K562 (cell line): ENCODE data around the gene PRPSAP1. TPM values are rescaled to one million over a fixed set of nuclear protein-coding genes. Genes with fewer than 3 reads are reported as not detected.

Experiments
- CBFA2T2 ChIP-seq: fragments of 450-650 bp; conservative IDR thresholded peaks from 2 replicates; pipeline ENCODE4 v1.6.1; 2017; ENCODE audit warnings: mild to moderate bottlenecking
- DPF2 ChIP-seq: fragments of 450-650 bp; IDR thresholded peaks from 2 replicates; pipeline ENCODE4 v1.6.1; 2016
- MTA3 ChIP-seq: fragments of 450-650 bp; formaldehyde crosslinking; IDR thresholded peaks from 2 replicates; pipeline ENCODE4 v1.6.1; 2017; ENCODE audit warnings: mild to moderate bottlenecking, borderline replicate concordance
- MYBL2 ChIP-seq, 2 experiments: fragments of 450-650 bp in 1 of 2; sonication (generic) in 1 of 2; formaldehyde crosslinking in 1 of 2; IDR thresholded peaks; 2 replicates each; pipeline versions ENCODE4 v1.6.1 to v1.8.1; 2017 to 2022; ENCODE audit warnings: borderline replicate concordance in 1 of 2, inconsistent platforms in 1 of 2, low read depth in 1 of 2, mild to moderate bottlenecking in 1 of 2, missing genetic modification reagents in 1 of 2, moderate library complexity in 1 of 2
- RBM17 ChIP-seq: fragments of 200-400 bp; formaldehyde crosslinking; IDR thresholded peaks from 2 replicates; pipeline ENCODE4 v1.6.1; 2017; ENCODE audit warnings: low read depth, mild to moderate bottlenecking, low read length, borderline replicate concordance
- RFX5 ChIP-seq: IDR thresholded peaks from 2 replicates; pipeline ENCODE4 v1.6.1; 2011; ENCODE audit warnings: low read depth, mild to moderate bottlenecking, improper control_type of control experiment, low read length
- ZHX1 ChIP-seq: fragments of 150-350 bp; conservative IDR thresholded peaks from 2 replicates; pipeline ENCODE4 v1.6.1; 2014; ENCODE audit warnings: low read length
- ZNF224 ChIP-seq: sonication (generic); formaldehyde crosslinking; IDR thresholded peaks from 2 replicates; pipeline ENCODE4 v1.8.0; 2022; ENCODE audit warnings: mild to moderate bottlenecking, missing genetic modification reagents
- ZNF274 ChIP-seq: IDR thresholded peaks from 2 replicates; pipeline ENCODE4 v1.6.1; 2011; ENCODE audit warnings: low read depth, mild to moderate bottlenecking, low read length, moderate library complexity, borderline replicate concordance
- ZNF318 ChIP-seq, 2 experiments: fragments of 450-650 bp; IDR thresholded peaks; 2 replicates each; pipeline ENCODE4 v1.6.1; 2016; ENCODE audit warnings: mild to moderate bottlenecking in 2 of 2, borderline replicate concordance in 1 of 2, low read depth in 1 of 2, moderate library complexity in 1 of 2
- ZNF644 ChIP-seq: fragments of 200-800 bp; sonication (Bioruptor generic); IDR thresholded peaks from 2 replicates; pipeline ENCODE4 v1.6.1; 2016; ENCODE audit warnings: low read depth, missing genetic modification characterization, missing compliant biosample characterization
- polyA plus RNA-seq, 8 experiments: library from polyadenylated mRNA; depleted of rRNA in 4 of 8; stranded (reverse) in 5 of 8; unstranded in 3 of 8; fragments of >200 nt; fragmentation: Nextera tagmentation in 2 of 8; fragmentation: Illumina TruSeq in 1 of 8; extraction: Ambion mirVana in 2 of 8; extraction: Trizol in 1 of 8; gene quantifications; 2 replicates each; pipeline versions ENCODE4 v1.2.1 to v1.2.3, GENCODE V29; 2011 to 2014; ENCODE audit warnings: inconsistent platforms in 1 of 8, missing spikeins in 1 of 8
- total RNA-seq, 7 experiments: library from RNA; depleted of rRNA in 6 of 7; stranded (reverse); fragments of >200 nt in 6 of 7; fragmentation: Illumina TruSeq in 2 of 7; extraction: Trizol in 2 of 7; gene quantifications; 2 replicates each; pipeline versions ENCODE4 v1.2.1 to v1.2.3, GENCODE V29; 2011 to 2021; ENCODE audit warnings: low replicate concordance in 1 of 7
- TF ChIP-seq, protein P1 (sequence below): fragments of 450-650 bp; IDR thresholded peaks from 2 replicates; pipeline ENCODE4 v1.6.1; 2016; ENCODE audit warnings: missing biosample characterization, missing genetic modification characterization

Gene PRPSAP1
- total and polyA plus RNA-seq, 9 of the 15 experiments (the other 6 are each of a cell fraction or from before 2014, with no cell fraction given) = 21.9 to 77.1 (median 40.8) TPM

DNA sequence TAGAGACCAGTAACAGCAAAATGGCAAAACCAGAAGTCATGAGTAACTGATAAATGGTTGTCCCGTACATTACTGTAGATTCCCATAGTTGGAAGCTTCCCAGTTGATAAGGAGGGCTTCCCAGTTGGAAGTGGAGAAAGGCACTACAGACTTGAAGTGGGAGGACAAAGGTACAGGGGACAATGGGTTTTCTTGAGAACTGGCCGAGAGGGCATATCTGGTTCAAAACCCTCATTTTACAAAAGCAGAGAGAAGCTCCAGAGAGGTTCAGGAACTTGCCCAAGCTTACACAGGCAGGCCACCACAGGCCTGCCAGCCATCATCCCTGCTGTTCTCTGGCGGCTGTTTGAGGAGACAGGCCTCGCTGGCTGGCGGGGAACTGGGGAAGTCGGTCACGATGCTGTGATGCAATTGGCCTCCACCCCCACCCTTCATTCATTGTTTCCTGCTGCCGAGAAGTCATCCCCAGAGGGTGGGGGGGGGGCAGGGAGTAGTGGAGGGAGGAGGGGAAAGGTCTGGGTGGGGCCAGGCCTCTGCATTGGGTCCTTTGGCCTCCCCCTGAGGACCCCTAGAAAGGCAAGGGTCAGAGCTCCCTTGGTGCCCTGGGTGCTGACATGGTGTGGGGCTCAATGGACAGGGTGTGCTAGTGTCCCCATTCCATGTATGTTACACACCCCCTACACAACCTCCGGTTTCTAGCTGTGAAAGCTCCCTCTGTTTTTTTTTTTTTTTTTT lies 85.5 kb downstream of the PRPSAP1 start (continued):
- TF ChIP-seq ZHX1 = no peak
- TF ChIP-seq RBM17 = no peak
- no peak; the same call in 1 of the 2 replicates for TF ChIP-seq DPF2
- no peak for TF ChIP-seq ZNF644 (tag)
- no peak for TF ChIP-seq RFX5
- TF ChIP-seq MTA3 = 0 out of 2 replicates have a peak, but pooled peaks have one; percentile 15
- TF ChIP-seq ZNF224 = no peak
- TF ChIP-seq ZNF318 (IDR thresholded peaks at IDR 0.05; ENCODE audit: borderline replicate concordance in 1 of 2, low read depth in 1 of 2) = no peak
- peak; percentile 17; the same call in 1 of the 2 replicates for TF ChIP-seq CBFA2T2
- TF ChIP-seq, protein P1, sequence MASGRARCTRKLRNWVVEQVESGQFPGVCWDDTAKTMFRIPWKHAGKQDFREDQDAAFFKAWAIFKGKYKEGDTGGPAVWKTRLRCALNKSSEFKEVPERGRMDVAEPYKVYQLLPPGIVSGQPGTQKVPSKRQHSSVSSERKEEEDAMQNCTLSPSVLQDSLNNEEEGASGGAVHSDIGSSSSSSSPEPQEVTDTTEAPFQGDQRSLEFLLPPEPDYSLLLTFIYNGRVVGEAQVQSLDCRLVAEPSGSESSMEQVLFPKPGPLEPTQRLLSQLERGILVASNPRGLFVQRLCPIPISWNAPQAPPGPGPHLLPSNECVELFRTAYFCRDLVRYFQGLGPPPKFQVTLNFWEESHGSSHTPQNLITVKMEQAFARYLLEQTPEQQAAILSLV (tag) = no peak
- TF ChIP-seq ZNF274 = no peak
- no peak for TF ChIP-seq MYBL2 (IDR thresholded peaks at IDR 0.05; ENCODE audit: low read depth)
- TF ChIP-seq MYBL2 (CRISPR knock-in tag; IDR thresholded peaks at IDR 0.05; ENCODE audit: borderline replicate concordance) = no peak
